Measurements from ENCODE around the gene RNASET2.

Gene RNASET2

DNA sequence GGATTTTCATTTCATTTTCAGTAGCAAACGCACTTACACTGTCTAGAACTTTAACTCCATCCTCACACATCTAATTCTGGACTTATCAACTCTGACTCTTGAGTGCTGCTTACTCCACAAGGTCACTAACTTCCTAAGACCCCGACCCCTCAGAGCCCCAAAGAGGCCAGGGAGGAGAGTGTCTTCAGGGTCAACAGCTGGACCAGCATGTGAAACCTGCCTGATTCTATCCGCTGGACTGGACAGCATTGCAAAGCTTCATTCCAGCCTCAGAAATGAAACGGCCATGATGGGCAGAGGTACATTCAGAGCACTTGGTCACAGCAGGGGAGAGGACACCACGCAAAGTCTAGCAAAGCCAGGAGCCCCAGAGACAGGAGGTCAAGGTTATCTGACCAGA lies 9.1 kb downstream of the RNASET2 start:
- DNase-seq (ENCODE audit: low read depth in 3 of 3) = no peak

DNA sequence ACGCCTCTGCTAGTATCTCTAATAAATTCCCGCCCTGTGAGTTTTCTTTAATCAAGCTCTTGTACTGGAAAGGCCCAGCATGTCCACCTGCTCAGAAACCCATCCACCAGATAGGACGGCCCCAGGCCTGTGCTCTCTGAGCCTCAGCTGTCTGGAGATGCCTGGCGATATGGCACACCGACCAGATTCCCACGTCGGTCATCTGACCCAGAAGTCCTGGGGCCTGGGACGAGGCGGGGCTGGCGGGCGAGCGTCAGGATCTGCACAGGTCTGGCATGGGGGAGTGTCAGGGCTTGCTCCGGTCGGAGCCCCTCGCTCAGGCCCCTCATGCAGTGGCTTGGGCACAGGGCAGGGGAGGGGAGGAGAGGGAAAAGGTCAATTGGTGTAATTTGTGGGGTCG lies 10.2 kb downstream of the RNASET2 start:
- DNase-seq (ENCODE audit: low read depth in 3 of 3) = no peak

DNA sequence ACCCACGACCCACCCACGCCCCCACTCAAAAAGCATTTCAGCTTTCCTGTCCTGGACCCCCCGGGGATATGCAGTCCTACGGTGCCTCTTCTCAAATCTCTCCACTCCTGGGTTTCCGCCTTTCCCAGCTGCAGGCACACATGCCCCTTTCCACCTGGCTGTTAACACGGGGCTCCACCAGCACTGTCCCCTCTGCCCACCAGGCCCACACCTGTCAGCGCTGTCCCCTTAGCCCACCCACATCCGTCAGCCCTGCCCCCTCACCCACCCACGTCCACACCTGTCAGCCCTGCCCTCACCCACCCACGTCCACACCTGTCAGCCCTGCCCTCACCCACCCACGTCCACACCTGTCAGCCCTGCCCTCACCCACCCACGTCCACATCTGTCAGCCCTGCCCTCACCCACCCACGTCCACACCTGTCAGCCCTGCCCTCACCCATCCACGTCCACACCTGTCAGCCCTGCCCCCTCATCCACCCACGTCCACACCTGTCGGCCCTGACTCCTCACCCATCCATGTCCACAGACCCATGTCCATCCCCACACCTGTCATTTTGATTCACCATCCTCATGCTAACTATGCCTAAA lies 11.6 kb downstream of the RNASET2 start:
- no peak for DNase-seq (ENCODE audit: low read depth in 3 of 3)

- DNase-seq (ENCODE audit: low read depth in 3 of 3) = peak in 1 of 3 experiments; percentile 65
Observed at GRCh38 chr6:166942393-166943168, 13.8 kb downstream of the RNASET2 start.

DNA sequence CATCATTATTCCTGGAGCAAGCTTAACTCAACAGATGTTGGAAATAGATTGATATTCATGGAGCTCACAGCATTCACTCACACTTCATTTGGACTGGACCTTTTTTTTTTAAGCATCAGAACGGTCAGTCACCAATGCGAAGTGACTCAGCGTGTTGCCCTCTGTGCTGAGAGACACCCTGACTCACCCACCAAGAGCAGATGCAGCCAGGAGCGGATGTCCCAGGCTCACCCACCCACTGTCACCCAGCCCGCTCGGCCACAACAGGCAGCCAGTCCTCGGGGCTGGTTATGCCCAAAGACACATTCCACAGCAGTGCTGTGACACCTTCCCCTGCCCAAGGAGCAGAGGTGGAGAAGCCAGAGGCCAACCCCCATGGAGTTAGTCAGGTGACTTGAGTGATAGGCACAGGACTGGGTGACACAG lies 15.7 kb downstream of the RNASET2 start:
- no peak for DNase-seq (ENCODE audit: low read depth in 3 of 3)

DNA sequence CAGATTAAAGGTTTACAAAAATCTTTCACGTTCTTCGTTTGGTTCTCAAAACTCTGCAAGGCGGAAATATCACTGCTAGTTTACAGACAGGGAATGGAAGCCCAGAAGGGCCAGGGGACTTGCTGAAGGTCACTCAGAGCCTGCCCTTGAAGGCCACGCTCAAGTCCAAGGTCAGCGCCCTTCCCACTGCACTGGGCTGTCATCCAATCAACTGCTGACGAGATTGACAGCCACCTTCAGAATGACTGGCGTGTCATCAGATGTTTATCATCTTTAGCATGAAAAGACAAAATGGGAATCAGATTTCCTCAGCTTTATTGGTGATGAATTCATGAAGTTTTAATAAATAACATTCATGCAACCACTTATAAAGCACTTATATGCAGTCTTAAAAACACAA lies 16.5 kb downstream of the RNASET2 start:
- no peak for DNase-seq (ENCODE audit: low read depth in 3 of 3)

DNA sequence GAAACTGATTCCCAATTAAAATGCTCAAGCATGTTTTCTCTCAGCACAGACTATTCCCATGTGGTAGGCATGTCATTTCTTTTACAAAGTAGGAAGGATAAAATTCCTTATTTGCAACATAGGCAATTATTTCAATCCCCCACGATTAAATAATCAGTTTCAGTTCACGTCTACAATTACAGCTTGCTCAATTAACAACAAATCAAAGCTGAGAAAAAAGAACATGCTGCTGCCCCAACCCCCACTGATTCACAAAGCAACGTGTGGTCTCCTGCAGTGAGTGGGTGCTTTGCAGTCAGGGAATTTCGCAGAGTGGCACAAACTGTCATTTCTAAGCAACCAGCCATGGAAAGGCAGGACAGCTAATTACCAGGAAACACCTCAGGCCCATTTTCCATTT lies 17.0 kb downstream of the RNASET2 start:
- DNase-seq (ENCODE audit: low read depth in 3 of 3) = no peak

DNA sequence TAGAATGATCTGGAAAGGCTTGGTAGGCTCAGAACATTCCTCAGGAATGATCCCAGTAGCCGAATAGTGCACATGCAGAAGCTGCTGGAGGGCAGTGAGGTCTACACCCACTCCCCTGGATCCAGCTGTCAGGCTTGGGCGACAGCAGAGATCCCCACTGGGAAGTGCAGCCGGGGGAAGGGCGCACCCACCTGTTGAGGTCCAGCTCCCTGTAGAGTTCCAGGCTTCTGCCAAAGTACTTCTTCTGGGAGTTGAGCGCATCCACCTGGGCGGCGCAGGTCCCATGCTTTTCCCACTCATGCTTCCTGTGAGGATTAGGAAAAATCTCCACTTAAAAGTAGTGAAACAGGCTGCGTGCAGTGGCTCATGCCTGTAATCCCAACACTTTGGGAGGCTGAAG lies 17.6 kb downstream of the RNASET2 start:
- no peak for DNase-seq (ENCODE audit: low read depth in 3 of 3)

DNA sequence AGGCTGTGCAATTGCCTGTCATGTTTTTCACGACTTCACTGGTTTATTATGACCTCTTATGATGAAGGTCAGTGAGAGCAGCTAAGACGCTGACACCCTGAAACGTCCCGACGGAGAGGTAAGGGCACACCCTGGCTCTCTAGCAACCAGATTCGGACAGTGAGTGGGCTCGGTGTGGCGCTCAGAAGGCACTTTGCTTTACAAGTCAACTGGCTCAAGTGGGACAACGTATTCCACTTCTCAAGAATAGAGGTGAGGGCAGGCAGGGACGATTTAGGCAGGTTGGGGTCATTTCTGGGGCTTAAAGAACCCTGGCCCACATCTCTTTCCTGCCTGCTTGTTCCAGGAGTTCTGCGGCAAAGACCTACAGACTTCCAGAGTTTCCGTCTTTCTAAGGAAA lies 18.2 kb downstream of the RNASET2 start:
- DNase-seq (ENCODE audit: low read depth in 3 of 3) = no peak

DNA sequence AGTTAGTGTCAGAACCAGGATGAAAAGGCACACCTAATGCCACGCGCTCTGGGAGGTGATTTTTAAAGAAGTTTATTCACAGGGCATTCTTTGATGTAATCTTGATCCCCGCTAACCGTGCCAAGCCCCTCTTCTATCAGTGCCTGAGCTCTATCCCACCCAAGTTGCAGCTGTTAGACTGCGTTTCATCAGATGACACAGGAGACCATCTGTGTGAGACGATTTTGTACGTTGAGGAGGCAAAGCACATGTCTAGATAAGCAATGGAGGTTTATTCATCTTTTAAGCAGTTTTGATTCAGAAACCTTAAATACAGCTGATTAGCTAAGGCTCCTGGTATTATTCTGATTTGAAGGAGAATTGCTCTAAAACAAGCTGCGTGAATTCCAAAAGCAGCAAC lies 18.6 kb downstream of the RNASET2 start:
- no peak for DNase-seq (ENCODE audit: low read depth in 3 of 3)

GRCh38 chr6:166936079-166936787 lies 20.1 kb downstream of the RNASET2 start:
- DNase-seq (ENCODE audit: low read depth in 3 of 3) = no peak

- DNase-seq (ENCODE audit: low read depth in 3 of 3) = no peak
Observed at GRCh38 chr6:166935353-166935752, 21.0 kb downstream of the RNASET2 start.

- no peak for DNase-seq (ENCODE audit: low read depth in 3 of 3)
Observed at GRCh38 chr6:166934174-166934573, 22.2 kb downstream of the RNASET2 start.

- no peak for DNase-seq (ENCODE audit: low read depth in 3 of 3)
Observed at GRCh38 chr6:166933396-166933795, 23.0 kb downstream of the RNASET2 start.

DNA sequence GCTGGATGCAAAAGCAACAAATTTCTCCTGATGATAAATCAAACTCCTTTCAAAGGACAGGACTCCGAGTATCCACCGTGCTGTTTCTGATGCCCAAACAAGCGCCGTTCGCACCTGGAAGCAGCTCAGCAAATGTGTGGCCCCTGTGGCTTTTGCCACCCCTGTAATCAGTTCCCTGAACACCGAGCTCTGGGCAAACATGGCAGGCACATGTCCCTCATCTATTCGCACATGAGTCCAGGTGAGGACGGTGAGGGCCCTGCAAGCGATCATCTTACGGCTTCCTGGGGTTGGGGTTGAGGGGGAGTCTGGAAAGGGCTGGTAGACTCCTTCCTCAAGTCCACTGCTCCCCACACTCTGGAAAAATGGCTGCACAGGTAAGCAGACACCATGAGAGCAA lies 23.7 kb downstream of the RNASET2 start:
- no peak for DNase-seq (ENCODE audit: low read depth in 3 of 3)

- no peak for DNase-seq (ENCODE audit: low read depth in 3 of 3)
Observed at GRCh38 chr6:166932116-166932515, 24.2 kb downstream of the RNASET2 start.

DNA sequence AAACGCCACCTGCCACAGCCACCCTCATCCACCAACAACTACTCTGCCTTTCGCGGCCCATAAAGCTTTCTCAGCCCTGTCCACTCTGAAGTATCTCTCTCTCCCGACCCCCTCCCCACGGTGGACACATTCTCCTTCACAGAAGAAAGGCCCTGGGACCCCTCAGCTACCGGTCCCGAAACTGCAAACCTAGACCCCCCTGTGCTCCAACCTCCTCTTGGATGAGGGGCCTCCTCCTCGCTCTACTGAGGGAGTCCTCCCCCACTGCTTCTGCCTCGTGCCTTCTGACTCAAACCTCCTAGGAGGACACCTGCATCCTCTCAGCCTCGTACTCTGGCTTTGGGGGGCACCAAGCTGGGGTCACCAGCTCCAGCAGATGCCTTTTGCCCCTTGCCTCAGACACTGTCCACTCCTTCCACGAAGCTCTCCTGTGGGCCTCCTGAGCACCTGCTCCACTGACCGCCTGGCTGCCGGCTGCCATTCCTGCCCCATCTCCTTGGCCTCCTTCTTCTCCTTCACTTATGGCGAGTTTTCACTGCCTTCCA lies 24.9 kb downstream of the RNASET2 start:
- no peak for DNase-seq (ENCODE audit: low read depth in 3 of 3)

- DNase-seq (ENCODE audit: low read depth in 3 of 3) = no peak
Observed at GRCh38 chr6:166930354-166930891, 25.9 kb downstream of the RNASET2 start.

GRCh38 chr6:166929542-166930189 lies 26.7 kb downstream of the RNASET2 start:
- DNase-seq (ENCODE audit: low read depth in 3 of 3) = no peak

DNA sequence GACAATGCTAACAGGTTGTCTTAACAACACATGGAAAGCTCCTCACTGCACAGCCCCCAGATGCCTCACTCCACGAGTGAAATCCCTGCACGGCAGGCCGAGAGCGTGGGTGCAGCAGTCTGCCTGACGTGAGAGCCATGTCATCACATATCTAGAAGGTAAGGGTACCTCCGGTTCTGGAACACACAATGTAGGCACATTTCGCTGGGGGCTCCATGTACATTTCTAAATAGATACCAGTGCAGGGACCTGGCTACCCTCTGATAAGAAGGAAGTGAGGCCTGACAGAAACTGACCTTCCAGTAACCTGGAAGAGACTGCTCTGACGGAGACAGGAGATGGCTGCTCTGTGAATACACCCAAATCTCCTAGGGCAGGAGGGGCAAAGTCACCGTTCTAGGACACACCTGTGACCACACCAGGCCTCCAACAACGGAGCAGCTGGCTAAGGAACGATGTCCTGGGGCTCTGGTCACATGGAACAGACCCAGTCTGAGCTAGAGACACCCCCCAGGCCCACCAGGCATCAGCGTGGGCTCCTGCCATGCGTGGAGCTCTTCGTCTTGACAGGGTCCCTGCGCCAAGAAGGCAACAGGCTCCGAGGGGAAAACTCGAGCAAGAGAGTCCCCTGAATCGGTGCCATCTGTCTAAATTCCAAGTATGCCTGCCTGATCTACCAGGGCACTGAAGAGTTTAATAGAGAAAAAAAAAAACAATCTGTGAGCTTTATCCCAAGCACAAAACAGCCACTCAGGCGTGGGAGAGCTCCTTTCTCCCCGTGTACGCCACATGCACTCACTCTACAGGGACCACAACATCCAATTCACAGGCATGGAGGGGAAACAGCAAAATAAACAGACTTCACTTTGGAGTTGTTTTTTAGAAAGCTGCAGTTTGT lies 27.5 kb downstream of the RNASET2 start:
- no peak for DNase-seq (ENCODE audit: low read depth in 3 of 3)
